ENCODE data around the gene C19orf12. TPM values are rescaled to one million over a fixed set of nuclear protein-coding genes. Genes with fewer than 3 reads are reported as not detected.

The C19orf12 gene
- total RNA-seq, 1 experiment from 2014 or later = 17.5 TPM

DNA sequence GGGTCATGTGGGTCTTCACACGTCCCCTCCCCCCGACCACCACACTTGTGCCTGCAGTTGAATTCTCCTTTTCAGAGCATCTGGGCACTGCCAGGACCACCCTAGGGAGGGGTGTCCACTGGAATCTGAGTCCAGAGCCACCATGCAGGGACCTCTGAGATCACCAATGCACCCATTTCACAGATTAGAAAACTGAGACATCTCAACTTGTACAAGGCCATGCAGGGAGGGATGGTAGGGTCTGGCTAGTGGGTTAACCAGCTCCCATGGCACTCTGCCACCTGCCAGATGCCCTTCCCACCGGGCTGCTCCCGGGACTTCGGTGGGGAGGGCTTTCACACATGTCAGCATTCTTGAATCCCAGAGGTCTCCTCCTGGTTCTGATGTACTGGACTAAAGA is 44.3 kb upstream of the C19orf12 start:
- Histone ChIP-seq H2BK120ac (ENCODE audit: low read depth, low read length, poor library complexity, severe bottlenecking) (no peak overlapping the region), H2BK20ac (ENCODE audit: low read depth, low read length, poor library complexity, severe bottlenecking) (no peak overlapping the region), H3K9me3 (ENCODE audit: control insufficient read depth, low read depth, low read length) (no peaks in the 10 kb centered on the region), H2BK15ac (ENCODE audit: low read depth, low read length) (no peak overlapping the region), H3K56ac (ENCODE audit: insufficient read length, low read depth, low read length) (no peak overlapping the region), H3T11ph (ENCODE audit: low read length) (no peak overlapping the region), H3K79me2 (ENCODE audit: insufficient read depth, low read length) (no peaks in the 10 kb centered on the region), H2AK5ac (ENCODE audit: insufficient read length, low read length) (no peak overlapping the region), H2BK5ac (ENCODE audit: insufficient read length, low read length) (no peak overlapping the region), H3K27ac (ENCODE audit: insufficient read length, low read depth, low read length) (no peak overlapping the region), H2BK12ac (ENCODE audit: insufficient read length, low read depth, low read length) (no peak overlapping the region), H3K4me2 (ENCODE audit: insufficient read depth, insufficient read length, low read length) (no peak overlapping the region), H4K5ac (ENCODE audit: insufficient read length, low read depth, low read length) (no peak overlapping the region), H3K18ac (ENCODE audit: insufficient read length, low read depth, low read length) (no peak overlapping the region), H4K20me1 (ENCODE audit: control insufficient read depth, insufficient read depth, insufficient read length) (no peaks in the 10 kb centered on the region), H2AFZ (ENCODE audit: low read length) (no peak overlapping the region), H3K79me1 (ENCODE audit: insufficient read depth, low read depth, low read length, poor library complexity, severe bottlenecking) (no peaks in the 10 kb centered on the region), H3K27me3 (ENCODE audit: insufficient read depth, low read length) (no peaks in the 10 kb centered on the region), H4K91ac (ENCODE audit: insufficient read length, low read depth, low read length) (no peak overlapping the region), H3K9ac (ENCODE audit: extremely low read depth, insufficient read length, low read length) (no peak overlapping the region), H3K14ac (ENCODE audit: insufficient read depth, low read length) (no peak overlapping the region), H3K4me1 (ENCODE audit: insufficient read depth, low read length) (no peaks in the 10 kb centered on the region), H3K23ac (ENCODE audit: insufficient read length, low read depth, low read length) (no peak overlapping the region), H3K23me2 (ENCODE audit: insufficient read length, low read depth, low read length, poor library complexity, severe bottlenecking) (no peaks in the 10 kb centered on the region), H4K8ac (replicated peaks; ENCODE audit: insufficient read length, low read depth, low read length) (no peak overlapping the region), H3K4ac (ENCODE audit: low read depth, low read length) (no peak overlapping the region)
- Mint-ChIP-seq H3K9me3 (no peaks in the 10 kb centered on the region), H3K27ac (no peak overlapping the region), H3K36me3 (ENCODE audit: insufficient read depth in 1 of 3, low read depth in 3 of 3) (no peaks in the 10 kb centered on the region), H3K4me3 (no peak overlapping the region), H3K27me3 (ENCODE audit: low read depth) (no peaks in the 10 kb centered on the region), H3K4me1 (peaks cover 0 to 6% of the 10 kb centered on the region in 2 experiments; a peak in 2 of 4 replicates)
- TF ChIP-seq, protein P1, sequence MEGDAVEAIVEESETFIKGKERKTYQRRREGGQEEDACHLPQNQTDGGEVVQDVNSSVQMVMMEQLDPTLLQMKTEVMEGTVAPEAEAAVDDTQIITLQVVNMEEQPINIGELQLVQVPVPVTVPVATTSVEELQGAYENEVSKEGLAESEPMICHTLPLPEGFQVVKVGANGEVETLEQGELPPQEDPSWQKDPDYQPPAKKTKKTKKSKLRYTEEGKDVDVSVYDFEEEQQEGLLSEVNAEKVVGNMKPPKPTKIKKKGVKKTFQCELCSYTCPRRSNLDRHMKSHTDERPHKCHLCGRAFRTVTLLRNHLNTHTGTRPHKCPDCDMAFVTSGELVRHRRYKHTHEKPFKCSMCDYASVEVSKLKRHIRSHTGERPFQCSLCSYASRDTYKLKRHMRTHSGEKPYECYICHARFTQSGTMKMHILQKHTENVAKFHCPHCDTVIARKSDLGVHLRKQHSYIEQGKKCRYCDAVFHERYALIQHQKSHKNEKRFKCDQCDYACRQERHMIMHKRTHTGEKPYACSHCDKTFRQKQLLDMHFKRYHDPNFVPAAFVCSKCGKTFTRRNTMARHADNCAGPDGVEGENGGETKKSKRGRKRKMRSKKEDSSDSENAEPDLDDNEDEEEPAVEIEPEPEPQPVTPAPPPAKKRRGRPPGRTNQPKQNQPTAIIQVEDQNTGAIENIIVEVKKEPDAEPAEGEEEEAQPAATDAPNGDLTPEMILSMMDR (conservative IDR thresholded peaks at IDR 0.05) = no peak
- no CpG with 5 or more reads among the region's 5 CpGs for WGBS (ENCODE audit: extremely low coverage, insufficient read length, low lambda C conversion rate)
- no peak for DNase-seq
